Measurements from ENCODE around the gene TAS2R20. TPM values are rescaled to one million over a fixed set of nuclear protein-coding genes. Genes with fewer than 3 reads are reported as not detected.

The TAS2R20 gene
- 0.07 to 0.20 TPM (median 0.14 TPM) in 3 of 5 replicates, not detected in the others for total RNA-seq (2022; extraction: Qiagen RNA extraction)

GRCh38 chr12:10998204-10998603 is at the start of gene TAS2R20:
TAS2R20 (minus strand) TSS chr12:10998304; CDS start chr12:10997875, 429 bp downstream.

DNA sequence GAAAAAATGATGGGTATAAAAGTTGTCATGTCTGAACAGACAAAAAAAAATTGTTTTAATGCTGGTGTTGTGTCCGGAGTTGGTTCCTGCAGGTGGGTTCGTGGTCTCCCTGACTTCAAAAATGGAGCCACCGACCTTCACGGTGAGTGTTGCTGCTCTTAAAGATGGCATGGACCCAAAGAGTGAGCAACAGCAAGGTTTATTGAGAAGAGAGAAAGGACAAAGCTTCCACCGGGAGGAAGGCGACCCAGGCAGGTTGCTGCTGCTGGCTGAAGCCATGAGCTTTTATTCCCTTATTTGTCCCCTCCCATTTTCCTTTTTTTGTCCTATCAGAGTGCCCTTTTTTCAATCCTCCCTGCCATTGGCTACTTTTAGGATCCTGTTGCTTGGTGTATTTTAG is 33.2 kb upstream of the TAS2R20 start, which contains the start of gene TAS2R31:
Gene TAS2R31 (minus strand): TSS at position 101 of the 400 bp plus-strand sequence. CDS start 72 bp downstream, at position 29.

DNA sequence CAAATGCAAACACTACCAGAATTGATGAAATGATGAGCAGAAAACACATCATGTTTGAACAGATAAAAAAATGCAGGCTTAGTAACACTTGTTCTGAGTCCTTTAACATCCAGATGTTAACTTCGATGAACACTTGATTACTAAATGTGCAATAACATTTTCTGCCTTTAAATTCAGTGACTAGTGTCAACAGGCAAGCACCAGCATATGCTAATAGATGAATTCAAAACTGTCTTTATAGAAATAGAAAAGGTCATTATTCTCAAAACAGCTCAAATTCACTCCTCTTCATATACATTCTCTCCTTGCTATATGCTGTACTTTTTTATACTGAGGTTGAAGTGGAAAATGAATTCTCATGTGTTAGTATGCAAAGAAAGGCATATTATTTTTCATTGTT is 24.4 kb upstream of the TAS2R20 start, which contains the start of gene TAS2R19:
Gene TAS2R19 (minus strand): TSS at position 101 of the 400 bp plus-strand sequence. CDS start 49 bp downstream, at position 52.

DNA sequence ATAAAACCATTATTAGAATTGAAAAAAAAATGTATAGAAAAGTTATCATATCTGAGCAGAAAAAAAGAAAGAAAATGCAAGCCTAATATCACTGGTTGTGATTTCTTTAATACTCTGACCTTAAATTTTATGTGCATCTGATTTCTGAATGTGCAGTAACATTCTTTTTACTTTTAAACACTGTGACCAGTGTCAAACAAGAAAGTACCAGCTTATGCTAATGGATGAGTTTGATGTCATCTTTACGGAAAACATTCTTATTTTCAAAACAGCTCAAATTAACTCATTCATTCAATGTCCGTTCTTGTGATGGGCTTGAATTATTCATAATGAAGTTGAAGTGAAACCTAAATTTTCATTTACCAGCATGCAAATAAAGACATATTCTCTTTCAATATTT is 11.3 kb downstream of the TAS2R20 start, which contains the start of gene TAS2R50:
Gene TAS2R50 (minus strand): TSS at position 101 of the 400 bp plus-strand sequence. CDS start 52 bp downstream, at position 49.

Other genes with a start within 250 kb of the TAS2R20 start
- not detected in 5 replicates for gene TAS2R7, start 195.7 kb downstream of the TAS2R20 start, total RNA-seq (2022; extraction: Qiagen RNA extraction)
- not detected in 5 replicates for gene TAS2R8, start 191.0 kb downstream of the TAS2R20 start, total RNA-seq (2022; extraction: Qiagen RNA extraction)
- not detected in 5 replicates for gene TAS2R9, start 188.1 kb downstream of the TAS2R20 start, total RNA-seq (2022; extraction: Qiagen RNA extraction)
- gene TAS2R10, start 171.9 kb downstream of the TAS2R20 start, total RNA-seq (2022; extraction: Qiagen RNA extraction): 0.08 to 0.10 TPM in 2 of 5 replicates, not detected in the others
- gene PRR4, start 148.8 kb downstream of the TAS2R20 start, total RNA-seq (2022; extraction: Qiagen RNA extraction): 1.6 to 3.3 TPM (median 2.6 TPM) in 5 replicates
- 2.0 to 3.3 TPM (median 3.1 TPM) in 5 replicates for gene PRH1, start 114.0 kb downstream of the TAS2R20 start, total RNA-seq (2022; extraction: Qiagen RNA extraction)
- not detected in 5 replicates for gene TAS2R13, start 88.7 kb downstream of the TAS2R20 start, total RNA-seq (2022; extraction: Qiagen RNA extraction)
- 0.29 to 0.47 TPM in 2 of 5 replicates, not detected in the others for gene PRH2, start 69.1 kb downstream of the TAS2R20 start, total RNA-seq (2022; extraction: Qiagen RNA extraction)
- 0.43 to 0.70 TPM (median 0.48 TPM) in 5 replicates for gene TAS2R14, start 59.0 kb downstream of the TAS2R20 start, total RNA-seq (2022; extraction: Qiagen RNA extraction)
- not detected in 5 replicates for gene TAS2R50, start 11.4 kb downstream of the TAS2R20 start, total RNA-seq (2022; extraction: Qiagen RNA extraction)
- gene TAS2R19, start 24.3 kb upstream of the TAS2R20 start, total RNA-seq (2022; extraction: Qiagen RNA extraction): 0.13 to 0.17 TPM (median 0.14 TPM) in 3 of 5 replicates, not detected in the others
- gene TAS2R31, start 33.1 kb upstream of the TAS2R20 start, total RNA-seq (2022; extraction: Qiagen RNA extraction): 0.10 to 0.22 TPM in 2 of 5 replicates, not detected in the others
- gene TAS2R46, start 64.0 kb upstream of the TAS2R20 start, total RNA-seq (2022; extraction: Qiagen RNA extraction): not detected in 5 replicates
- gene TAS2R43, start 94.0 kb upstream of the TAS2R20 start, total RNA-seq (2022; extraction: Qiagen RNA extraction): not detected in 5 replicates
- gene TAS2R30, start 136.3 kb upstream of the TAS2R20 start, total RNA-seq (2022; extraction: Qiagen RNA extraction): 0.05 to 0.06 TPM in 2 of 5 replicates, not detected in the others
- gene SMIM10L1, start 172.9 kb upstream of the TAS2R20 start, total RNA-seq (2022; extraction: Qiagen RNA extraction): 7.6 to 8.4 TPM (median 7.9 TPM) in 5 replicates
- not detected in 5 replicates for gene TAS2R42, start 188.6 kb upstream of the TAS2R20 start, total RNA-seq (2022; extraction: Qiagen RNA extraction)

Measured in A549 treated with Hydrocortisone at 1 μM for 4 hours (cell line).